GM12878 (cell line): ENCODE results near the gene CUL4A. TPM values are rescaled to one million over a fixed set of nuclear protein-coding genes. Genes with fewer than 3 reads are reported as not detected.

ENCODE experiments used
- ATAC-seq: fragments of 200-7000 bp; cut with Tn5 transposase; 3 replicates; pipeline ENCODE4 v1.9.1; 2020; ENCODE audit warnings: mild to moderate bottlenecking, moderate library complexity
- BruUV-seq: library from RNA; stranded (reverse); fragments of 400-500 nt; replicated peaks from 2 replicates; lab custom pipeline; 2021; lab: Mats Ljungman, UMichigan
- CTCF ChIA-PET: fragments of 300-600 bp; sonication (Branson Sonifier 250); formaldehyde crosslinking; extraction: SDS; loops from one replicate; lab custom pipeline; 2021; ENCODE audit warnings: inconsistent platforms; lab: Yijun Ruan, JAX
- POLR2A ChIA-PET: fragments of 350-600 bp; formaldehyde crosslinking; extraction: SDS; loops from one replicate; lab custom pipeline; 2021; ENCODE audit warnings: inconsistent platforms; lab: Charles Lee
- RAD21 ChIA-PET: fragments of 300-600 bp; sonication (Branson Sonifier 250); formaldehyde crosslinking; loops from one replicate; lab custom pipeline; 2023; ENCODE audit warnings: antibody characterized with exemption; ENCODE audit not compliant: unreplicated experiment; lab: Charles Lee
- SMC1A ChIA-PET: fragments of 300-600 bp; sonication (Branson Sonifier 250); formaldehyde crosslinking; loops from one replicate; lab custom pipeline; 2023; ENCODE audit not compliant: unreplicated experiment, uncharacterized antibody; lab: Charles Lee
- DNase-seq: peaks from one replicate; pipeline ENCODE4 v3.0.0-alpha.2; 2011; ENCODE audit warnings: low read depth, low spot score
- FAIRE-seq: peaks from 3 replicates; lab custom pipeline; 2011; peaks lifted over from hg19 to GRCh38; lab: Jason Lieb, UNC
- H2AFZ ChIP-seq: 2 replicates; pipeline ENCODE4 v1.6.0; 2011; ENCODE audit warnings: low read depth, low read length, control low read depth; ENCODE audit not compliant: control insufficient read depth
- H3K27ac ChIP-seq: 2 replicates; pipeline ENCODE4 v1.5.1; 2011; ENCODE audit warnings: control low read depth; ENCODE audit not compliant: control insufficient read depth, insufficient read depth
- H3K27me3 ChIP-seq, 2 experiments: replicated peaks in 1 of 2; 2 replicates each; pipeline versions ENCODE4 v1.6.0 to v1.6.1; 2011; ENCODE audit warnings: low read length in 1 of 2; ENCODE audit not compliant: control insufficient read depth in 2 of 2, insufficient read depth in 2 of 2
- H3K36me3 ChIP-seq, 2 experiments: 2 replicates each; pipeline ENCODE4 v1.5.1; 2011; ENCODE audit warnings: low read length in 1 of 2; ENCODE audit not compliant: control insufficient read depth in 2 of 2, insufficient read depth in 2 of 2
- H3K4me1 ChIP-seq: 2 replicates; pipeline ENCODE4 v1.6.1; 2011; ENCODE audit warnings: mild to moderate bottlenecking, low read length, moderate library complexity, mixed read lengths; ENCODE audit not compliant: control insufficient read depth, insufficient read depth
- H3K4me2 ChIP-seq: 2 replicates; pipeline ENCODE4 v1.6.0; 2011; ENCODE audit warnings: control low read depth; ENCODE audit not compliant: control insufficient read depth, insufficient read depth
- H3K4me3 ChIP-seq: fragments of 200-600 bp; sonication (generic); 2 replicates; pipeline ENCODE4 v1.5.1; 2016
- H3K79me2 ChIP-seq: 2 replicates; pipeline ENCODE4 v1.6.0; 2011; ENCODE audit warnings: low read length; ENCODE audit not compliant: control insufficient read depth, insufficient read depth
- H3K9ac ChIP-seq: 2 replicates; pipeline ENCODE4 v1.8.0; 2011; ENCODE audit warnings: low read length, control low read depth, mixed read lengths; ENCODE audit not compliant: control insufficient read depth, insufficient read depth
- H3K9me3 ChIP-seq: replicated peaks from 3 replicates; pipeline ENCODE4 v1.5.1; 2011; ENCODE audit warnings: mild to moderate bottlenecking, low read length; ENCODE audit not compliant: control insufficient read depth, insufficient read depth
- H4K20me1 ChIP-seq: 2 replicates; pipeline ENCODE4 v1.6.0; 2011; ENCODE audit not compliant: control insufficient read depth, insufficient read depth
- CBX5 ChIP-seq: sonication (generic); IDR thresholded peaks from 2 replicates; pipeline ENCODE4 v1.6.1; 2016; ENCODE audit warnings: low read depth, moderate library complexity, mild to moderate bottlenecking, inconsistent platforms
- CHD1 ChIP-seq: IDR thresholded peaks from 2 replicates; pipeline ENCODE4 v1.6.1; 2012; ENCODE audit warnings: low read depth, low read length, improper control_type of control experiment
- CREB1 ChIP-seq: IDR thresholded peaks from 2 replicates; pipeline ENCODE4 v1.6.1; 2012; ENCODE audit warnings: low read depth, mild to moderate bottlenecking, inconsistent platforms
- ETV6 ChIP-seq, 2 experiments: fragments of 450-650 bp in 1 of 2; IDR thresholded peaks in 1 of 2; conservative IDR thresholded peaks in 1 of 2; 2 replicates each; pipeline ENCODE4 v1.6.1; 2014; ENCODE audit warnings: antibody characterized with exemption in 1 of 2, borderline replicate concordance in 1 of 2, low read depth in 1 of 2, mild to moderate bottlenecking in 1 of 2, moderate library complexity in 1 of 2
- HSF1 ChIP-seq: fragments of 150-350 bp; IDR thresholded peaks from 2 replicates; pipeline ENCODE4 v1.6.1; 2014; ENCODE audit warnings: mild to moderate bottlenecking, low read depth, low read length
- IRF4 ChIP-seq: IDR thresholded peaks from 2 replicates; pipeline ENCODE4 v1.6.1; 2011; ENCODE audit warnings: low read depth, low read length
- MLLT1 ChIP-seq: fragments of 450-650 bp; IDR thresholded peaks from 2 replicates; pipeline ENCODE4 v1.6.1; 2016; ENCODE audit warnings: mild to moderate bottlenecking
- NBN ChIP-seq: fragments of 450-650 bp; IDR thresholded peaks from 2 replicates; pipeline ENCODE4 v1.6.1; 2016
- NFYA ChIP-seq: IDR thresholded peaks from 2 replicates; pipeline ENCODE4 v1.6.1; 2011; ENCODE audit warnings: low read depth, mild to moderate bottlenecking, low read length, improper control_type of control experiment, borderline replicate concordance
- NR2C2 ChIP-seq: IDR thresholded peaks from 2 replicates; pipeline ENCODE4 v1.6.1; 2011; ENCODE audit warnings: borderline replicate concordance, low read depth; ENCODE audit not compliant: control insufficient read depth, insufficient read length
- SIN3A ChIP-seq: IDR thresholded peaks from 2 replicates; pipeline ENCODE4 v1.6.1; 2012; ENCODE audit warnings: low read depth, low read length, improper control_type of control experiment
- SMC3 ChIP-seq: IDR thresholded peaks from 2 replicates; pipeline ENCODE4 v1.6.1; 2011; ENCODE audit warnings: low read length, improper control_type of control experiment, borderline replicate concordance
- STAT3 ChIP-seq: IDR thresholded peaks from 2 replicates; pipeline ENCODE4 v1.6.1; 2011; ENCODE audit warnings: low read depth, low read length, improper control_type of control experiment
- ZBTB33 ChIP-seq: fragments of 450-650 bp; IDR thresholded peaks from 2 replicates; pipeline ENCODE4 v1.6.1; 2017; ENCODE audit warnings: mild to moderate bottlenecking
- ZNF217 ChIP-seq: fragments of 450-650 bp; IDR thresholded peaks from 2 replicates; pipeline ENCODE4 v1.6.1; 2017; ENCODE audit warnings: antibody characterized with exemption, mild to moderate bottlenecking
- ZNF24 ChIP-seq: fragments of 450-650 bp; IDR thresholded peaks from 2 replicates; pipeline ENCODE4 v1.6.1; 2017; ENCODE audit warnings: antibody characterized with exemption, mild to moderate bottlenecking
- ZNF687 ChIP-seq: fragments of 450-650 bp; IDR thresholded peaks from 2 replicates; pipeline ENCODE4 v1.6.1; 2017; ENCODE audit warnings: mild to moderate bottlenecking, moderate library complexity
- WGBS: methylation state at CpG from one replicate; pipeline ENCODE4 v1.1.6; 2016; ENCODE audit warnings: low lambda C conversion rate; ENCODE audit not compliant: insufficient replicate concordance, insufficient coverage; ENCODE audit errors: missing lambda C conversion rate; 5-methylcytosine and 5-hydroxymethylcytosine counted together
- in situ Hi-C: fragments of 300-500 bp; cut with MboI; formaldehyde crosslinking; loops from 9 replicates; pipeline ENCODE4 v1.14.3; 2018; ENCODE audit warnings: mixed read lengths
- intact Hi-C: fragments of 100-400 bp; cut with micrococcal nuclease; formaldehyde crosslinking; loops from one replicate; pipeline ENCODE4 v1.14.2; 2022; ENCODE audit not compliant: unreplicated experiment
- polyA plus RNA-seq, 11 experiments: library from polyadenylated mRNA; depleted of rRNA in 4 of 11; unstranded in 6 of 11; stranded (reverse) in 5 of 11; fragments of >200 nt; fragmentation: Nextera tagmentation in 4 of 11; fragmentation: Illumina TruSeq in 1 of 11; extraction: Ambion mirVana in 4 of 11; extraction: Trizol in 1 of 11; gene quantifications; 1 replicate in 1 of 11; 2 replicates in 10 of 11; pipeline versions ENCODE4 v1.2.1 to v1.2.3, GENCODE V29; 2011 to 2016; ENCODE audit warnings: inconsistent platforms in 2 of 11, missing spikeins in 2 of 11, low read depth in 1 of 11
- total RNA-seq, 4 experiments: library from RNA; depleted of rRNA in 3 of 4; stranded (reverse); fragments of >200 nt in 3 of 4; fragmentation: Illumina TruSeq in 1 of 4; extraction: Trizol in 1 of 4; gene quantifications; 2 replicates each; pipeline versions ENCODE4 v1.2.1 to v1.2.3, GENCODE V29; 2013 to 2021

Gene CUL4A
- total and polyA plus RNA-seq, 10 of the 15 experiments (the other 5 are each of a cell fraction or from before 2014, with no cell fraction given) = 19.7 to 74.3 (median 55.6) TPM

GRCh38 chr13:113176280-113176679 lies 33.1 kb upstream of the CUL4A start:
- Histone ChIP-seq H3K4me1 (no peaks in the 10 kb centered on the region), H3K9me3 (no peaks in the 10 kb centered on the region; the same call in 2 of the 3 replicates), H3K36me3 (peaks cover 19 to 28% of the 10 kb centered on the region in 2 experiments), H3K79me2 (no peaks in the 10 kb centered on the region), H3K27ac (no peak overlapping the region; the same call in 1 of the 2 replicates), H3K9ac (no peak overlapping the region), H3K4me2 (no peak overlapping the region), H3K4me3 (no peak overlapping the region), H3K27me3 (no peaks in the 10 kb centered on the region), H4K20me1 (no peaks in the 10 kb centered on the region), H2AFZ (no peak overlapping the region)
- SMC1A ChIA-PET = no interaction called here
- intact Hi-C loops = no loop called here
- CTCF ChIA-PET = no interaction called here
- FAIRE-seq (no peak), ATAC-seq (no peak; the same call in 2 of the 3 replicates), DNase-seq (no peak)
- RAD21 ChIA-PET = no interaction called here
- no TSS peak for BruUV-seq
- POLR2A ChIA-PET = no interaction called here
- WGBS = 59% methylated on average over 4 of the region's 5 CpGs
- in situ Hi-C loops = no loop called here
- TF ChIP-seq NFYA = no peak
- TF ChIP-seq SMC3 = no peak
- TF ChIP-seq NR2C2 = no peak
- TF ChIP-seq MLLT1 = no peak
- no peak for TF ChIP-seq NBN
- no peak for TF ChIP-seq ZNF687
- TF ChIP-seq CREB1 = no peak
- no peak for TF ChIP-seq HSF1
- no peak for TF ChIP-seq IRF4
- no peak for TF ChIP-seq ZNF217
- TF ChIP-seq CBX5 = no peak
- TF ChIP-seq ZBTB33 = no peak
- no peak for TF ChIP-seq ETV6 (conservative IDR thresholded peaks at IDR 0.05 in 1 of 2, IDR thresholded peaks at IDR 0.05 in 1 of 2; ENCODE audit: borderline replicate concordance in 1 of 2, low read depth in 1 of 2)
- no peak for TF ChIP-seq ZNF24
- no peak for TF ChIP-seq STAT3
- no peak for TF ChIP-seq CHD1
- no peak for TF ChIP-seq SIN3A
